Prostate gland (tissue), 2 donors: ENCODE data around the gene CABP4.

Experiments
- CTCF ChIP-seq, 4 experiments: fragments of 200-600 bp in 2 of 4; fragments of 450-650 bp in 2 of 4; sonication (generic) in 2 of 4; IDR thresholded peaks; 1 replicate in 3 of 4; 2 replicates in 1 of 4; pipeline ENCODE4 v1.5.1; 2016 to 2019; ENCODE audit warnings: antibody characterized with exemption in 4 of 4, mild to moderate bottlenecking in 2 of 4, moderate library complexity in 2 of 4
- POLR2A ChIP-seq: fragments of 450-650 bp; IDR thresholded peaks from one replicate; pipeline ENCODE4 v1.6.1; 2016; ENCODE audit warnings: antibody characterized with exemption, mild to moderate bottlenecking
- POLR2AphosphoS5 ChIP-seq: sonication (generic); formaldehyde crosslinking; IDR thresholded peaks from one replicate; pipeline ENCODE4 v1.6.1; 2017; ENCODE audit warnings: antibody characterized with exemption

GRCh38 chr11:67491276-67492068 is 36.3 kb downstream of the CABP4 start:
- TF ChIP-seq CTCF (IDR thresholded peaks at IDR 0.05) (no peak), POLR2A (no peak), POLR2AphosphoS5 (no peak)
